ENCODE measurements around the gene CEP162. TPM values are rescaled to one million over a fixed set of nuclear protein-coding genes. Genes with fewer than 3 reads are reported as not detected.
"Not testable (repeated sequence)": the region's sequence is repeated elsewhere in the genome, so short reads cannot be mapped to it uniquely, and the experiment has no call there.

The CEP162 gene
- total and polyA plus RNA-seq, 12 donors = 2.1 to 5.6 (median 3.8) TPM

DNA sequence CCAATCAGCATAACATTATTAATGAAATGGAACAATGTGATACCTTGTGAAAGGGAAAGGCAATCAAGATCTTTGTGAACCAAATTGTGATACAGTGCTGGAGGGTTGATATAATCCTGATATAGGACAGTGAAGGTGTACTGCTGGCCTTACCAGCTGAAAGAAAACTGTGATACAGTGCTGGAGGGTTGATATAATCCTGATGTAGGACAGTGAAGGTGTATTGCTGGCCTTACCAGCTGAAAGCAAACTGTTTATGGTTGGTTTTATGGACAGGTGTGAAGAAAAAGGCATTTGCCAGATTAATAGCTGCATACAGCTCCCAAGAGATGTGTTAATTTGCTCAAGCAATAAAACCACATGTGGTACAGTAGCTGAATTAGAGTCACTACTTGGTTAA is 119.9 kb downstream of the CEP162 start:
- H3K36me3 ChIP-seq = no peaks in the 10 kb centered on the region
- no peak overlapping the region for H3K4me3 ChIP-seq
- no peak for DNase-seq
- intact Hi-C loops (cut with DNase I) = no loop called here
- no peaks in the 10 kb centered on the region for H3K9me3 ChIP-seq
- H3K27ac ChIP-seq = no peak overlapping the region
- no peak for TF ChIP-seq CTCF (IDR thresholded peaks at IDR 0.05)
- no peak for ATAC-seq
- no peaks in the 10 kb centered on the region for H3K27me3 ChIP-seq
- H3K4me1 ChIP-seq = no peaks in the 10 kb centered on the region

DNA sequence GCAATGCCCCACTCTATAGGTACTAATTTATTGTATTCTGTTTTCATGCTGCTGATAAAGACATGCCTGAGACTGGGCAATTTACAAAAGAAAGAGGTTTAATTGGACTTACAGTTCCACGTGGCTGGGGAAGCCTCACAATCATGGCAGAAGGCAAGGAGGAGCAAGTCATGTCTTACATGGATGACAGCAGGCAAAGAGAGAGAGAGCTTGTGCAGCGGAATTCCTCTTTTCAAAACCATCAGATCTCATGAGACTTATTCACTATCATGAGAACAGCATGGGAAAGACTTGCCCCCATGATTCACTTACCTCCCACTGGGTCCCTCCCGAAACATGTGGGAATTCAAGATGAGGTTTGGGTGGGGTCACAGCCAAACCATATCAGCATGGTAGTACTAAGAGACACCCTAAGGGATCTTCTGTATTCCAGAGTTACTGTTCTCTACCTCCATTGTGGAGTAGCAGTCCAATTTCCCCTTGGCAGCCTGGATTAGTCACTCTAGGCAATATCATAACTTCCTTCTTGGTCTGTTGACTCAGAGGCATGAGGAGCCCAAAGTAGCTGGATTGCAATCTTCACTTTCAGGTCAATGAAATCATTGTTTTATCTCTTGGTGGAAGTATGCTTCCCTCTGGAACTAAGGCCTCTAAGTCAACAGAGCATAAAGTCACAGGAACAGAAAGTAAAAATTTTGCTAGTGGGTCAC is 122.1 kb downstream of the CEP162 start:
- H3K27ac ChIP-seq; H3K9me3 ChIP-seq; H3K36me3 ChIP-seq; intact Hi-C loops (cut with DNase I); H3K27me3 ChIP-seq; ATAC-seq; H3K4me3 ChIP-seq; H3K4me1 ChIP-seq; DNase-seq: not testable (repeated sequence)
- 75 to 82% methylated on average over 3 of the region's 3 CpGs for WGBS, 2 donors

DNA sequence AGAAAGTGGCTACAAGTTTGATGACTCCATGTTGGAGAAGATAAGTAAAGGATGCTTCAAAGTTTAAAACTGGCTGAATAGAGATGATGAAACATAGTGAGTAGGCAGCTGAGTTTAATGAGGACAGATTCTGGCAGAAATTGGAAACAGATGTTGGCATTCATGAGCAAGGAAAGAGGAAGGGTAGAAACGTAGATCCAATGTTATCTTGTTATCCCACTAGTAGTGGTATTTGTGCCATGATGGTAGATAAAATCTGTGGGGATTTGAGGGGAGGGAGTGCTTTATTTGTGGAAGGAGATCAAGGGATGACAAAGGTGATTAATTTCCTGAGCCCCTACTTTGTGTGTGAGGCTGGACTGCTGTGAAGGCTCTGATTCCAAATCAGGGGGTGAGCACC is 124.4 kb downstream of the CEP162 start:
- H3K36me3 ChIP-seq = no peaks in the 10 kb centered on the region
- 25 to 29% methylated on average over 1 of the region's 1 CpG for WGBS, 2 donors
- intact Hi-C loops (cut with DNase I) = no loop called here
- H3K4me3 ChIP-seq = no peak overlapping the region
- no peak for TF ChIP-seq CTCF (IDR thresholded peaks at IDR 0.05)
- H3K27ac ChIP-seq = no peak overlapping the region
- H3K27me3 ChIP-seq = no peaks in the 10 kb centered on the region
- ATAC-seq = no peak
- no peak for DNase-seq
- no peaks in the 10 kb centered on the region for H3K4me1 ChIP-seq
- no peaks in the 10 kb centered on the region for H3K9me3 ChIP-seq

GRCh38 chr6:84095156-84095555 is 132.3 kb downstream of the CEP162 start:
- H3K9me3 ChIP-seq = peaks cover 0 to 8% (median 0%) of the 10 kb centered on the region in 11 donors
- H3K36me3 ChIP-seq = no peaks in the 10 kb centered on the region
- DNase-seq (no peak), ATAC-seq (no peak)
- TF ChIP-seq CTCF (IDR thresholded peaks at IDR 0.05) = no peak
- no peaks in the 10 kb centered on the region for H3K27me3 ChIP-seq
- no peak overlapping the region for H3K4me3 ChIP-seq
- intact Hi-C loops (cut with DNase I) = no loop called here
- H3K27ac ChIP-seq = no peak overlapping the region
- H3K4me1 ChIP-seq = no peaks in the 10 kb centered on the region

Data from heart right ventricle (tissue), 16 donors.